ENCODE measurements around the gene GSTT4. TPM values are rescaled to one million over a fixed set of nuclear protein-coding genes. Genes with fewer than 3 reads are reported as not detected.
"Not testable (repeated sequence)": the region's sequence is repeated elsewhere in the genome, so short reads cannot be mapped to it uniquely, and the experiment has no call there.

The GSTT4 gene
- total RNA-seq, 2 experiments from 2014 or later, result not detected

DNA sequence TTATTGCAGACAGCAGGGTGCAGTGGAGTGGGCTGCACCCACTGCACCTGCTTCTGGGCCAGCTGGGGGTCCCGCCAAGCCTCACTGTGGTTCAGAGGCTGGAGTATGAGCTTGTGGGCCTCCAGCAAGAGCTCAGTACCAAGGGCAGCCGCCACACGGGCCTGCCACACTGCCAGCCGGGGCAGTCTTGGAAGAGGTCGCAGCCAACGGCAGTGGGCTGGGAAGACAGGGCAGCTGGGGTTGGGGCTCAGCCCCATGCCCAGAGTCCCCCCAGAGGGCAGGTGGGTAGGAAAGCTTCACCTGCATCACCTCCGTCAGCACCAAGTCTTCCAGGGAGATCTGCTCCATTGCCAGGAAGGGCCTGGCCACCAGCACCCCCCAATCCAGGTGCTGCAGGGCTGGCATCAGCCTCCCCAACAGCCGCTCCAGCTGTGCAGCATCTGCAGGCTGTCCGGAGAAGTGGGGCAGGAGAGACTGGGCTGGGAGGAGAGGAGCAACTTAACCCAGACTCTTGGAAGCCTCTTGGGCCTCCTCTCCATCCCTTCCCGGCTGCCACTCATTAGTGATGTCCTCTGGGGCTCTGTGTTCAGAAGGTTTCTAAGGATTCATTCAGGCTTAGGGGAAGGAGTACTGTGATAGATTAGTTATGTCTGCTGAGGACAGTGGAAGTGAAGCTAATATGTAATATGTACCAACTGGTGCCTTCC is 1.1 kb upstream of the GSTT4 start:
- Mint-ChIP-seq H3K9me3 (ENCODE audit: low read depth) (no peaks in the 10 kb centered on the region), H3K27me3 (peaks cover 2% of the 10 kb centered on the region), H3K27ac (no peak overlapping the region), H3K4me1 (peaks cover 5% of the 10 kb centered on the region), H3K36me3 (ENCODE audit: low read depth) (no peaks in the 10 kb centered on the region), H3K4me3 (no peak overlapping the region)
- CTCF ChIA-PET, result no interaction called here
- POLR2A ChIA-PET, result no interaction called here
- intact Hi-C loops (cut with DNase I, micrococcal nuclease), result loop anchor here (5.0 kb wide), 2 partner anchors 34 to 69 kb away; partner anchors contain the start of gene DDT (in 1 of the 2)
- DNase-seq (no peak), ATAC-seq (no peak)

DNA sequence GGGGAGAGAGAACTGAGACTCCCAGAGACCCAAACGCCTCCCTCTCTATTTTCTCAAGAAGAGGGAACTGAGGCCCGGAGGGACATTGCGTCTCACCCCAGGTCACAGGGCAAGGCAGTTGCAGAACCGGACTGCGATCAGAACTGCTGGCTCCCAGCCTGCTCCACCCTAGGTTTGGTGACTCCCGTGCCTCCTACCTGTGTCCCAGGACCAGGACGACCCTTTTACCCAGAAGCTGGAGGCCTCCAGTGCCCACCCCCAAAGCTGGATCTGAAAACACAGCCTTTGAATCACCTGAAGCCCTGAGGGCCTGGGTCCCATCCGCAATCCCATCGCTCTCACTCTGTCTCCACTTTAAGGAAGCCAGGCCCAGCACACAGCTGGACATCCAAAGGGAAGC is 1.4 kb downstream of the GSTT4 start:
- Mint-ChIP-seq H3K27ac (no peak overlapping the region), H3K4me1 (no peaks in the 10 kb centered on the region), H3K27me3 (peaks cover 2% of the 10 kb centered on the region), H3K9me3 (ENCODE audit: low read depth) (no peaks in the 10 kb centered on the region), H3K36me3 (ENCODE audit: low read depth) (no peaks in the 10 kb centered on the region), H3K4me3 (no peak overlapping the region)
- intact Hi-C loops (cut with DNase I, micrococcal nuclease), result no loop called here
- DNase-seq (no peak), ATAC-seq (no peak)
- ChIA-PET CTCF (interaction anchor here (1.7 kb wide), 1 partner anchor 153 kb away, joined by 6 read pairs; no protein-coding TSS in a partner anchor), POLR2A (no interaction called here)

DNA sequence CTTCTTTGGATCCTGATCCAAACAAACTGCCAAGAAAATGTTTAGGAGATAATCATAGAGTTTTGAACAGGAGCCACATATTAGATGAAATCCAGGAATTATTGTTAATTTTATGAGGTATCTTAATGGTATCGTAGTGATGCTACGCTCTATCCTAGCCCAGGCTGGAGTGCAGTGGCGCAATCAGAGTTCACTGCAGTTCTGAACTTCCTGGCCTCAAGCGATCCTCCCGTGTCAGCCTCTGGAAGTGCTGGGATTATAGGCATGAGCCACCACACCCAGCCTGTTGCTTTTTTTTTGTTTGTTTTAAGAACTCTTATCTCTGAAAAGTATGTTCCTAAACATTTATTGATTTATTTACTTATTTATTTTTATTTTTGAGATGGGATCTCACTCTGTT is 2.4 kb downstream of the GSTT4 start:
- ChIA-PET POLR2A (no interaction called here), CTCF (interaction anchor here (1.7 kb wide), 1 partner anchor 154 kb away, joined by 6 read pairs; no protein-coding TSS in a partner anchor)
- H3K27ac Mint-ChIP-seq, result no peak overlapping the region
- intact Hi-C loops (cut with DNase I, micrococcal nuclease), result no loop called here
- no peak for ATAC-seq
- no peaks in the 10 kb centered on the region for H3K4me1 Mint-ChIP-seq
- H3K4me3 Mint-ChIP-seq, result no peak overlapping the region
- H3K9me3 Mint-ChIP-seq (ENCODE audit: low read depth), result no peaks in the 10 kb centered on the region
- no peak for DNase-seq
- H3K27me3 Mint-ChIP-seq, result peaks cover 2% of the 10 kb centered on the region
- H3K36me3 Mint-ChIP-seq (ENCODE audit: low read depth), result no peaks in the 10 kb centered on the region

DNA sequence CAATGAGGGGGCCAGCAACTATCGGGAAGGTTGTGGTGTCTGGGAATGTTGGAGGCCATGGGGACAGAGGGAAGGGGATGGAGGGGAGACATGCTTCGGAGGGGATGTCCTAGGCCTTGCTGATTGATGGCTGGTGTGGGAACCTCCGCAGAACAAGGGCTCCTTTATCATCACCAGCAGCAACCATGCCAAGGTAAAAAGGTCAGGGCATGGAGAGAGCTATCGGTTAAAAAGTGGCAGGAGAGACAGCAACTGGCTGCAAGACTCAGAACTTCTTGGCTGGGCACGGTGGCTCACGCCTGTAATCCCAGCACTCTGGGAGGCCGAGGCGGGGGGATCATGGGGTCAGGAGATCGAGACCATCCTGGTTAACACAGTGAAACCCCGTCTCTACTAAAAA is 3.0 kb downstream of the GSTT4 start:
- POLR2A ChIA-PET, result no interaction called here

DNA sequence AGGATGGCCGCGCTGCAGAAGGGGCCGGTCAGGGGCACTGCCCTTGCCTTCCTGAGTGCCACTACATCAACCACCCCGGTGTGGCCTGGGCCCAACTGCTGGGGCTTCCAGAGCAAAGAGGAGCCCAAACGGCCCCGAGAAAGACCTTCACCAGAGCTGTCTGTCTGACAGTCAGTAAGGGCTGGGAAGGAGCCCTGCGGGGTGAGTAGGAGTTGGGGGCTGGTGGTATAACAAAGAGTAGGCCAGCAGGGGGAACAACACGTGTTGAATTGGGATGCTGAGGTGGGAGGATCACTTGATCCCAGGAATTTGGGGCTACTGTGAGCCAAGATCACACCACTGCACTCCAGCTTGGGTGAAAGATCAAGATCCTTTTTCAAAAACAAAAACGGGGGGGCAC is 3.9 kb downstream of the GSTT4 start:
- CTCF ChIA-PET, result no interaction called here
- no peak for ATAC-seq
- Mint-ChIP-seq H3K4me3 (no peak overlapping the region), H3K27me3 (peaks cover 2% of the 10 kb centered on the region), H3K4me1 (no peaks in the 10 kb centered on the region), H3K27ac (no peak overlapping the region), H3K36me3 (ENCODE audit: low read depth) (no peaks in the 10 kb centered on the region), H3K9me3 (ENCODE audit: low read depth) (no peaks in the 10 kb centered on the region)
- intact Hi-C loops (cut with DNase I, micrococcal nuclease), result no loop called here
- no peak for DNase-seq
- POLR2A ChIA-PET, result interaction anchor here (1.1 kb wide), 1 partner anchor 554 kb away, joined by 3 read pairs; the partner anchor contains the start of gene GUCD1

More for the DNA sequence above, 3.0 kb downstream of the GSTT4 start:
- H3K27ac Mint-ChIP-seq, result no peak overlapping the region
- no peak for ATAC-seq
- intact Hi-C loops (cut with DNase I, micrococcal nuclease), result no loop called here
- H3K27me3 Mint-ChIP-seq, result peaks cover 2% of the 10 kb centered on the region
- no peaks in the 10 kb centered on the region for H3K36me3 Mint-ChIP-seq (ENCODE audit: low read depth)
- CTCF ChIA-PET, result no interaction called here
- DNase-seq, result no peak
- no peak overlapping the region for H3K4me3 Mint-ChIP-seq
- no peaks in the 10 kb centered on the region for H3K9me3 Mint-ChIP-seq (ENCODE audit: low read depth)
- H3K4me1 Mint-ChIP-seq, result no peaks in the 10 kb centered on the region

DNA sequence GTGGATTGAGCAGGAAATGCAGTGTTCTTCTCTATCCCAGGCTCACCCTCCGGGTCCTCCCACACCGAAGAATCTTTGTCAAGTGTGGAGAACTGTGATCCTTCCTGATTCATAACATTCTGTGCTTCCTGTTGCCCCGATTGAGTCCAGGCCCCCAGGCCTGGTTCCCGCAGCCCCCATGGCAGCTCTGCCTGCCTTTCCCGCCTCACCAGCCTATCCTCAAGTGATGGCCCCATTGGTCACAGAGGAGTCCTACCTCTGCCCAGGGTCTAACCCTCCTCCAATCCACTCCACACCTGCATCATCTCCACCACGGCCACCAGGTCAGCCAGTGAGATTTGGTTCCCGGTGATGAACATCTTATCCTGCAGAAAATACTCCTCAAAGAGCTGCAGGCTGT is 5.5 kb downstream of the GSTT4 start:
- intact Hi-C loops (cut with DNase I, micrococcal nuclease), result loop anchor here in 1 of 2 experiments (5.0 kb wide), 1 partner anchor 47 kb away; no protein-coding TSS in a partner anchor
- DNase-seq; H3K4me1 Mint-ChIP-seq; H3K36me3 Mint-ChIP-seq (ENCODE audit: low read depth); POLR2A ChIA-PET; H3K27ac Mint-ChIP-seq; H3K4me3 Mint-ChIP-seq; CTCF ChIA-PET; H3K27me3 Mint-ChIP-seq; H3K9me3 Mint-ChIP-seq (ENCODE audit: low read depth): not testable (repeated sequence)
- ATAC-seq, result peak; percentile 19

DNA sequence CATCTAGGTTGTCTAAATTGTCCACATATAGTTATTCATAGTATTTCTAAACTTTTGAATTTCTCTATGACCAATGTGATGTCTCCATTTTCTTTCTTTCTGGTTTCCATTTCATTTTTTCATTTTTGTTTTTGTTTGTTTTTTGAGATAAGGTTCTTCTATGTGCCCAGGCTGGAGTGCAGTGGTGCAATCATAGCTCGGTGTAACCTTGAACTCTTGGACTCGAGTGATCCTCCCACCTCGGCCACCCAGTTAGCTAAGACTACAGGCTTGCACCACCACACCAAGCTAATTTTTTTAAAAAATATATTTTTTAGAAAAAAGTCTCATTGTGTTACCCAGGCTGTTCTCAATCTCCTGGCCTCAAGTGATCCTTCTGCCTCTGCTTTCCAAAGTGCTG is 8.2 kb downstream of the GSTT4 start:
- CTCF ChIA-PET, result no interaction called here
- Mint-ChIP-seq H3K4me3 (no peak overlapping the region), H3K9me3 (ENCODE audit: low read depth) (no peaks in the 10 kb centered on the region), H3K27ac (no peak overlapping the region), H3K36me3 (ENCODE audit: low read depth) (no peaks in the 10 kb centered on the region), H3K4me1 (no peaks in the 10 kb centered on the region), H3K27me3 (no peaks in the 10 kb centered on the region)
- no peak for ATAC-seq
- intact Hi-C loops (cut with DNase I, micrococcal nuclease), result loop anchor here in 1 of 2 experiments (5.0 kb wide), 1 partner anchor 45 kb away; no protein-coding TSS in a partner anchor
- POLR2A ChIA-PET, result no interaction called here
- DNase-seq, result no peak

DNA sequence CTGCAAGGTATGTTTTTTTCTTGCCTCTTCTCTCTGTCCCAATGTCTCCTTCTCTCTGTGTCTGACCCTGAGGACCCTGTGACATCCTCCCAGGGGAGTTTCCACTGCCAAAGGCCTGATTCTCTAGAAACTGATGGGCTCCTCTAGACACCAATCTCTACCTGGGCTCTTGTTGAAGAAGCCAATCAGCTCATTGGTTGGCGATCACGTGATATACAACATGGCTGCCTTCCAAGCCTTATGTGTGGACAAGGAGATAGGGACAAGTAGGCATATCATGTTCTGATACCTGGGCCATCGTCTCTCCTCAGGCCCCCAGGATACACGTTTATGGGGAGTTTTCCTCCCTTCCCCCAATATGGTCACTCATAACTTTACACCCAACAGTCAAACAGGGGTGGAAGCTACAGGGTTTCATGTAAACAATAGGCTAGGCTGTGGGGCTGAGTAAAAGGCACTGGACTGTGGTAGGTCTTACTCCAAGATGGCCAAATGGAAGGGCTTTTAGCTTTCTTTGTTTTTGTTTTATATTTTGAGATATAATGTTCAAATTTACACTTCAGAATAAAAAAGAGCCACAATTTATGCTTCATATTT is 11.6 kb downstream of the GSTT4 start:
- H3K36me3 Mint-ChIP-seq (ENCODE audit: low read depth); H3K27ac Mint-ChIP-seq; H3K4me3 Mint-ChIP-seq; H3K27me3 Mint-ChIP-seq; POLR2A ChIA-PET; intact Hi-C loops (cut with DNase I, micrococcal nuclease); H3K9me3 Mint-ChIP-seq (ENCODE audit: low read depth); CTCF ChIA-PET; H3K4me1 Mint-ChIP-seq: not testable (repeated sequence)
- ATAC-seq (peak; percentile 60), DNase-seq (peak; percentile 34)

DNA sequence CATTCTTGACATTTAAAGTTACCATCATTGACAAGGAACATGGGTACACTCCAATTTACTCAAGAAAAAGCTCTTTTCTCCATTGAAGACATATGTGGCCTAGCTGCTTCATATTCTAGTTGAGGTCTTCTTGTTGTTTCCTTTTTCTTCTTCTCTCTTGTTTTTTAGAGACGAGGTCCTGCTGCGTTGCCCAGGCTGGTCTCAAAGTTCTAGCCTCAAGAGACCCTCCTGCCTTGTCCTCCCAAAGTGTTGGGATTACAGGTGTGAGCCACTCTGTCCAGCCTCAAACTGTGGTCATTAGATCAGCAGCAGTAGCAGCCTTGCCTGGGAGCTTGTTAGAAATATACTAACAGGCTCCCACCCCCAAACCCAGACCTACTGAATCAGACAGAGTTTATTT is 12.2 kb downstream of the GSTT4 start:
- intact Hi-C loops (cut with DNase I, micrococcal nuclease); H3K27me3 Mint-ChIP-seq; H3K9me3 Mint-ChIP-seq (ENCODE audit: low read depth); H3K4me1 Mint-ChIP-seq; DNase-seq; H3K36me3 Mint-ChIP-seq (ENCODE audit: low read depth); ATAC-seq; H3K27ac Mint-ChIP-seq; POLR2A ChIA-PET; CTCF ChIA-PET; H3K4me3 Mint-ChIP-seq: not testable (repeated sequence)

DNA sequence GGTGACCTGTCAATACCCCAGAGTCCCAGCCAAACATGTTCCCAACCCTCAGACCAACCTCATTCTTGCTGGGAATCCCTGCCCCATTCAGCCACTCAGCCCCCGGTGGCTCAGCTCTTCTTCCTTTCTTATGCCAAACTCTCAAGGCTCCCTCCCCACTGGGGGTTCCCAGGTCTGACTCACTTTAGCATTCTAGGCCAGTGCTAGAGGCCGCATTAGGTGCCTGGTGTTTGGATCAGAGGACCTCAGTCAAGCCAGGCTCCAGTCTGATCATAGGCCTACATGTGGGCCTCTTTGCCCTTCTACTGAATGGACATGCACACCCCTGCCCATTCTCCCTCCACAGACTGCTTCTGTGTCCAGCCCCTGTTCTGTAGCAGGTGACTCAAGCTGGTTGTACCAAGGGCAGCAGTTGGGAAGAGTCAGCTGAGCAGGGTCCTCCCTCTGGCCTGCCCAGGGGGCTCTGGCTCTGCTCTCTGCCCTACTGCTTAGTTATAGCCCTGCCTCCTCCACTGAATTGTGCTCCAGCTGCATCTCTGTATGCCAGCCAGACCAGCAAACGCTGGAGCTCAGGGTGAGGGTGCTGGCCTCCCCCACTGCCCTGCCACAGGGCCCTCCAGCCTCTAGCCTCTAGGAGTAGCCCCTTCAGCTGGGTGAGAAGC is 15.5 kb downstream of the GSTT4 start:
- DNase-seq; intact Hi-C loops (cut with DNase I, micrococcal nuclease); CTCF ChIA-PET; POLR2A ChIA-PET; H3K36me3 Mint-ChIP-seq (ENCODE audit: low read depth); H3K4me3 Mint-ChIP-seq; H3K27me3 Mint-ChIP-seq; H3K27ac Mint-ChIP-seq; H3K4me1 Mint-ChIP-seq; H3K9me3 Mint-ChIP-seq (ENCODE audit: low read depth): not testable (repeated sequence)
- peak; percentile 58 for ATAC-seq

DNA sequence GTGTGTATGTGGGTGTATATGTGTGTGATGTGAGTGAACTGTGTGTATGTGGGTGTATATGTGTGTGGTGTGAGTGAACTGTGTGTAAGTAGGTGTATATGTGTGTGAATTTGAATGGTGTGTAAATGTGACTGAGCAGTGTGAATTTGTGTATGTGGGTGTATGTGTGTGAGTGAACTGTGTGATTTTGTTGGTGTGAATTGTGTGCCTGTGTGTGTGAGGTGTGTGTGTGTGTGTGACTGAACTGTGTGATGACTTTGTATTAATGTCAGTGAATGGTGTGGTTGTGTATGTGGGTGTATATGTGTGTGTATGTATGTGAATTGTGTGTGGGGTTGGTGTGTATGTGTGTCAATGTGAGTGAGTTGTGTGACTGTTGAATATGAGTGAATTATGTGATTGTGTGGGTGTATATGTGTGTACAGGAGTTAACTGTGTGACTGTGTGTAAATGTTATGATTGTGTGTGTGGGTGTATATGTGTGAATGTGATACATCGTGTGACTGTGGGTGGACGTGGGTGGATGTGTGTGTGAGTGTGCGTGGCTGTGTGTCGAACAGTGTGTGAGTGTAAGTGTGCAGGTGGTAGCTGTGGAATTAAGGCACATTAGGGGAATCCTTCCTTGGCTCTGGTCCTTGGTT is 18.6 kb downstream of the GSTT4 start:
- H3K9me3 Mint-ChIP-seq (ENCODE audit: low read depth); intact Hi-C loops (cut with DNase I, micrococcal nuclease); CTCF ChIA-PET; H3K27ac Mint-ChIP-seq; POLR2A ChIA-PET; H3K36me3 Mint-ChIP-seq (ENCODE audit: low read depth); DNase-seq; H3K27me3 Mint-ChIP-seq; H3K4me3 Mint-ChIP-seq; ATAC-seq; H3K4me1 Mint-ChIP-seq: not testable (repeated sequence)

DNA sequence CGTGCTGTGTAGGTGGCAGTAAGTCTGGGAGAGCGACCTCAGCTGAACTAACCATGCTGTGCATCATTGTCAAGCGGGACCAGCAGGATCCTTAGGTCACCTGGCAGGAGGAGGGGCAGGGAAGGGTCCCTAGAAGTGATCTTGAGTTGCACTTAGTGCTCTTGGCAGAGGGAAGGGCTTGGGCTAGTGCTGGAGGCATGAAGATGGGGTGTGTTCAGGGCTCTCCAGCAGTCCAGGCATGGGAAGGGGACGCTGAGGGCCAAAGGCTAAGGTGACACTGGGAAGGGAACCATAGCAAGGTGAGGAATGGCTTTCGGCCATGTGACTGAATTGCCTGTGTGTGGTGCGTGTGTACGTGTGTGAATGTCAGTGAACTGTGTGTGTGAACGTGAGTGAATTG is 19.2 kb downstream of the GSTT4 start:
- H3K27ac Mint-ChIP-seq; CTCF ChIA-PET; H3K4me3 Mint-ChIP-seq; H3K9me3 Mint-ChIP-seq (ENCODE audit: low read depth); ATAC-seq; DNase-seq; H3K36me3 Mint-ChIP-seq (ENCODE audit: low read depth); H3K4me1 Mint-ChIP-seq; H3K27me3 Mint-ChIP-seq; intact Hi-C loops (cut with DNase I, micrococcal nuclease); POLR2A ChIA-PET: not testable (repeated sequence)

Measured in activated CD4-positive, alpha-beta T cell treated with anti-CD3 and anti-CD28 coated beads for 36 hours (primary cell).